ENCODE results near the gene SLC16A2.

Gene SLC16A2

DNA sequence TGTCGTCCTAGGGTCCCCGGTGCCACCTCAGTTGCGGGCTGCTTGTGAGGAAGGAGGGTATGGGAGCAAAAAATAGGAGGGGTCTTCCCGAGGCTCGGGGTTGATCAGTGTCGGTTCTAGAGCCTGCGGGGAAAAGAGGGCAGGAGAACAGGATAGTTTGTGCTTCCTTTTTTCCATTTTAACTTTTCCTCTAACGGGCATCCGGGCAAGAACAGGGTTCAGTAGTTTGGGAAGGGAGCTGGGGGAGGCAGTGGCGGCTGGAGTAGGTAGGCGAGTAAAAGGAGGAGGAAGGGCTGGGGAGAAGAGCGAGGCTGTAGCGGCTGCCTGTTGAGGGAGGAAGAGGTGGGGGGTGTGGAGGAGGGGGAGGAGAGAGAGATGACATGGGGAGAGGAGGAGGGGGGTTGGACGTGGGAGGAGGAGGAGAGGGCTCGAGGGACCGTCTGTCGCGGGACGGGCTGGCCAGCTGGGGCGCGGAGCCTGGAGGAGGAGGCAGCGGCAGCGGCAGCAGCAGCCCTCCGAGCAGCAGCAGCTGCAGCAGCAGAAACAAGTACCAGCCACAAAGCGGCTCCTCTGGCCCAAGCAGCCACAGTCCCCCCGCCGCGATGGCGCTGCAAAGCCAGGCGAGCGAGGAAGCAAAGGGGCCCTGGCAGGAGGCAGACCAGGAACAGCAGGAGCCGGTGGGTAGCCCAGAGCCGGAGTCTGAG lies at the start of gene SLC16A2:
TSS of gene SLC16A2 (plus strand) at position 458 of the 704 bp plus-strand sequence. CDS start at position 603, 145 bp downstream.
- DNase-seq (ENCODE audit: low read depth, low spot score): peak; percentile 83
- TF ChIP-seq, protein P1, sequence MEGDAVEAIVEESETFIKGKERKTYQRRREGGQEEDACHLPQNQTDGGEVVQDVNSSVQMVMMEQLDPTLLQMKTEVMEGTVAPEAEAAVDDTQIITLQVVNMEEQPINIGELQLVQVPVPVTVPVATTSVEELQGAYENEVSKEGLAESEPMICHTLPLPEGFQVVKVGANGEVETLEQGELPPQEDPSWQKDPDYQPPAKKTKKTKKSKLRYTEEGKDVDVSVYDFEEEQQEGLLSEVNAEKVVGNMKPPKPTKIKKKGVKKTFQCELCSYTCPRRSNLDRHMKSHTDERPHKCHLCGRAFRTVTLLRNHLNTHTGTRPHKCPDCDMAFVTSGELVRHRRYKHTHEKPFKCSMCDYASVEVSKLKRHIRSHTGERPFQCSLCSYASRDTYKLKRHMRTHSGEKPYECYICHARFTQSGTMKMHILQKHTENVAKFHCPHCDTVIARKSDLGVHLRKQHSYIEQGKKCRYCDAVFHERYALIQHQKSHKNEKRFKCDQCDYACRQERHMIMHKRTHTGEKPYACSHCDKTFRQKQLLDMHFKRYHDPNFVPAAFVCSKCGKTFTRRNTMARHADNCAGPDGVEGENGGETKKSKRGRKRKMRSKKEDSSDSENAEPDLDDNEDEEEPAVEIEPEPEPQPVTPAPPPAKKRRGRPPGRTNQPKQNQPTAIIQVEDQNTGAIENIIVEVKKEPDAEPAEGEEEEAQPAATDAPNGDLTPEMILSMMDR (IDR thresholded peaks at IDR 0.05; ENCODE audit: low read depth, low read length): no peak
- in situ Hi-C loops (cut with HindIII; ENCODE audit: low sequenced_read_pairs): no loop called here
- peak within 1 kb of the TSS; percentile 50 for H3K4me3 ChIP-seq (ENCODE audit: low read depth, low read length)

DNA sequence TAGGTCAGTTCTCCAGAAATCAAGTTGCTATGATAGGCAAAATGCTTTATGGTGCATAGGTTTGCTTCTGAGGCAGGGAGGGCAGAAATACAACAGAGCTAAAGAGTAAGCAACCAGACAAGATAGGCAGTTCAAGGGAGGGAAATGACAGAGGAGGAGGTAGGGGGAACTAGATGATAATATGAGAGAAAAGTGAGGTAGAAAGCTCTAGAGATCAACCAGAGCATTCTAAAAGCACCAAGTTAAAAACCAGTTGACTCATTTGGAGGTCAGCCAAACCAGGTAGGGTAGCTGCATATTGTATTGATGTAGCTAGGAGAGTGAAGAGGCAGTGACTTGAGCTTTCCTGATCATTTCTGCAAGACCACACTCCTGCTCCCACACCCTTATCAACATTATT lies 49.0 kb upstream of the SLC16A2 start:
- in situ Hi-C loops (cut with HindIII; ENCODE audit: low sequenced_read_pairs): no loop called here
- DNase-seq (ENCODE audit: low read depth, low spot score): no peak
- TF ChIP-seq, protein P1 (IDR thresholded peaks at IDR 0.05; ENCODE audit: low read depth, low read length): no peak
- no peak overlapping the region for H3K4me3 ChIP-seq (ENCODE audit: low read depth, low read length)

DNA sequence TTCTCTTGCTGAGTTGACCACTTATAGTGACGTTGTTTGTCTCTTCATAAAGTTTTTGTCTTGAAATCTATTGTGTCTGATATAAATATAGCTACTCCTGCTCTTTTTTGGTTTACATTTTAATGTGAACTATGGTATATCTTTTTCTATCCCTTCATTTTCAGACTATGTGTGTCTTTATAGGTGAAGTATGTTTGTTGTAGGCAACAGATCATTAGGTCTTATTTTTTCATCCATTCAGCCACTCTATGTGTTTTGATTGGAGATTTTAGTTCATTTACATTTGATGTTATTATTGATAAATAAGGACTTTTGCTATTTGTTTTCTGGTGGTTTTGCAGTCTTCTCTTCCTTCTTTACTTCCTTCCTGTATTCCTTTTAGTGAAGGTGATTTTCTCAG lies 44.0 kb upstream of the SLC16A2 start:
- no peak overlapping the region for H3K4me3 ChIP-seq (ENCODE audit: low read depth, low read length)
- TF ChIP-seq, protein P1 (IDR thresholded peaks at IDR 0.05; ENCODE audit: low read depth, low read length): no peak
- DNase-seq (ENCODE audit: low read depth, low spot score): no peak
- in situ Hi-C loops (cut with HindIII; ENCODE audit: low sequenced_read_pairs): no loop called here

DNA sequence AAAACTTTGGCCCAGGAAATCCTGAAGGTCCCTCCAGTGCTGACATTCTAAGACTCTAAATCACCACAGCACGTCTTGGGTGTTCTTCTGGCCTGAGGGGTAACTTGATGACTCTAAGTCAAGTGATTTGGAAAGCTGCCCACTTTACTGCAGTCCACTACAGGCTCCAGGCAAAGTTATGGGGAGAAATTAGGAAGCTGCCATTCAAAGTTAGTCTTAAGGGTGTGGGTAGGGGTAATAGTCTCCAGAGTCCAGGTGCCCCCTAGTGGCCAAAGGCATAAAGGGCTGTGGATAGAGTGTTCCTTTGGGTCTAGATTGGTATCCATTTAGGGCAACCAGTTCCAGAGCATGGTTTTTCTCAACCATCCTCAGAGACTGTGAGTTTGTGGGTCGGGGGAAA lies 38.7 kb upstream of the SLC16A2 start:
- in situ Hi-C loops (cut with HindIII; ENCODE audit: low sequenced_read_pairs): no loop called here

DNA sequence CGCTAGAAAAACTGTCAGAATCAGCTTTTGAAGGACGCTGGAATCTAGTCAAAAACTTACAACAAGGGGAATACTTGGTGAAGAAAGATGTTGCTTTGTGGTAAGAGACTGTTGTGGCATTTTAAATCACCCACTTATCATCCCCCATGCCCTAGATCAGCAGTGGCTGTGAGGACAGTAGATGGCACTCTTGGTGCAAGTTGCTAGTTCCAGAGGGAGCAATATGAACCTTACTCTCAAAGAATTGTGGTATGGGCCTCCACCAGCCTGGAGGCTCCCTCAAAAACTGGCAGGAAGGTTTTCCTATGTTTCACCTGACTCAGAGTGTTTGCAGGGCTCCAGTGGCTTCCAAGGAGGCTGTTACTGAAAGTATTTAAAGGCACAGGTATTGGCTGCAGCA lies 37.7 kb upstream of the SLC16A2 start:
- in situ Hi-C loops (cut with HindIII; ENCODE audit: low sequenced_read_pairs): no loop called here
- TF ChIP-seq, protein P1 (IDR thresholded peaks at IDR 0.05; ENCODE audit: low read depth, low read length): peak; percentile 71
- no peak overlapping the region for H3K4me3 ChIP-seq (ENCODE audit: low read depth, low read length)
- peak; percentile 53 for DNase-seq (ENCODE audit: low read depth, low spot score)

More for the DNA sequence above, 38.7 kb upstream of the SLC16A2 start:
- TF ChIP-seq, protein P1 (IDR thresholded peaks at IDR 0.05; ENCODE audit: low read depth, low read length): peak; percentile 84
- DNase-seq (ENCODE audit: low read depth, low spot score): peak; percentile 49
- H3K4me3 ChIP-seq (ENCODE audit: low read depth, low read length): no peak overlapping the region

DNA sequence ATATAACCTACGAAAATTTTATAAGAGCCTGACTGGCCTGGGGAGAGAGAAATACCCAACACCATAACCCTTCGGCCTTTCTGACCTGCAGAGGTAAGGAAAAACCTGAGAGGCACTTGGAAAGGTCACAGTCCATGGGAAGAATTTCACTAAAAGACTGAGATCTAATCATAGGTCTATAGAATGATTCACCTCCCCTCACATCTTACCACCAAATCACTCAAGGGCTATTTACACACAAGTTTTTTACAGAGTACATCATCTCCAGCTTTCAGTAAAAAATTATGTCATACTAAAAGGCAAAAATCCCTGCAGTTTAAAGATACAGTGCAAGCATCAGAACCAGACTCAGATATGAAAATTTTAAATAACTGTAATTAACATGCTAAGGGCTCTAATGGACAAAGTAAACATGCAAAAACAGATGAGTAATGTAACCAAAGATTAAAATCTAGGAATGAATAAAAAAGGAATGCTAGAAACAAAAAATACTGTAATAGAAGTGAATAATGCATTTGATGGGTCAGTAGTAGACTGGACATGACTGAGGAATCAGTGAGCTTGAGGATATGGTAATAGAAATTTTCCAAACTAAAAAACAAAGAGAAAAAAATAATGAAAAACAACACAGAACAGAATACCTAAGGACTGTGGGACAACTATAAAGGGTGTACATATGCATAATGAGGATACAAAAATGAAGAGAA lies 32.1 kb upstream of the SLC16A2 start:
- no peak for DNase-seq (ENCODE audit: low read depth, low spot score)
- in situ Hi-C loops (cut with HindIII; ENCODE audit: low sequenced_read_pairs): no loop called here
- H3K4me3 ChIP-seq (ENCODE audit: low read depth, low read length): no peak overlapping the region
- TF ChIP-seq, protein P1 (IDR thresholded peaks at IDR 0.05; ENCODE audit: low read depth, low read length): no peak

Data from astrocyte of the spinal cord (primary cell).